ENCODE measurements around the gene KLF6.

DNA sequence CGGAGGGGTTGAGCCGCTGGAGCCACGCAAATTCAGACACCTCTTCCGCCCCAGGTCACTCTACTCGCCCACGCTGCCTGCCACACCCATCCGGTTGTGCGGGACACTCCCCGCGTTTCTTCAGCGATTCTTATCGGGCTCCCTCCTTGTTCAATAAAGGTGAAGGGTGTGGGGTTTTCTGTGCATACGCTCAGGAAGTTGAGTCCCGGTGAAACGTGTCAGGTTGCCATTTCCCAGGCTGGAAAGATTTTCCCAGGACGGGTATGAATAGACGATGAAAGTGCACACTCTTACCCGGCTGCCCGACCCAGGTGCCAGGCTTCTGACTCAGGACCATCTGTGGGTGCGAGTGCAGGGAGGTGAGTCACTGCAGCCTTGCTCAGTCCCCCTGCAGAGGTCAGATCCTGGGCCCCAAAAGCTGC, 22.0 kb downstream of the KLF6 start:
- TF ChIP-seq, protein P1, sequence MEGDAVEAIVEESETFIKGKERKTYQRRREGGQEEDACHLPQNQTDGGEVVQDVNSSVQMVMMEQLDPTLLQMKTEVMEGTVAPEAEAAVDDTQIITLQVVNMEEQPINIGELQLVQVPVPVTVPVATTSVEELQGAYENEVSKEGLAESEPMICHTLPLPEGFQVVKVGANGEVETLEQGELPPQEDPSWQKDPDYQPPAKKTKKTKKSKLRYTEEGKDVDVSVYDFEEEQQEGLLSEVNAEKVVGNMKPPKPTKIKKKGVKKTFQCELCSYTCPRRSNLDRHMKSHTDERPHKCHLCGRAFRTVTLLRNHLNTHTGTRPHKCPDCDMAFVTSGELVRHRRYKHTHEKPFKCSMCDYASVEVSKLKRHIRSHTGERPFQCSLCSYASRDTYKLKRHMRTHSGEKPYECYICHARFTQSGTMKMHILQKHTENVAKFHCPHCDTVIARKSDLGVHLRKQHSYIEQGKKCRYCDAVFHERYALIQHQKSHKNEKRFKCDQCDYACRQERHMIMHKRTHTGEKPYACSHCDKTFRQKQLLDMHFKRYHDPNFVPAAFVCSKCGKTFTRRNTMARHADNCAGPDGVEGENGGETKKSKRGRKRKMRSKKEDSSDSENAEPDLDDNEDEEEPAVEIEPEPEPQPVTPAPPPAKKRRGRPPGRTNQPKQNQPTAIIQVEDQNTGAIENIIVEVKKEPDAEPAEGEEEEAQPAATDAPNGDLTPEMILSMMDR (IDR thresholded peaks at IDR 0.05; ENCODE audit: insufficient read depth, low read length, poor library complexity, severe bottlenecking), result no peak
- no peak for TF ChIP-seq EZH2phosphoT487 (conservative IDR thresholded peaks at IDR 0.05; ENCODE audit: low read length)
